MM.1S (cell line): ENCODE results near the gene MYLK.

Experiments used
- DNase-seq: peaks from one replicate; pipeline ENCODE4 v3.0.0-alpha.2; 2015
- H2AFZ ChIP-seq: fragments of 300-600 bp; sonication (generic); 2 replicates; pipeline ENCODE4 v1.6.0; 2016; ENCODE audit warnings: antibody characterized with exemption, low read length
- H3F3A ChIP-seq: fragments of 300-600 bp; sonication (generic); 2 replicates; pipeline ENCODE4 v1.6.1; 2016; ENCODE audit warnings: mild to moderate bottlenecking, antibody characterized with exemption, low read length, moderate library complexity, mixed read lengths; ENCODE audit not compliant: insufficient read depth
- H3K27ac ChIP-seq: fragments of 300-600 bp; sonication (generic); 2 replicates; pipeline ENCODE4 v1.5.1; 2016; ENCODE audit warnings: mild to moderate bottlenecking, low read length
- H3K27me3 ChIP-seq: fragments of 300-600 bp; sonication (generic); replicated peaks from 2 replicates; pipeline ENCODE4 v1.6.0; 2016; ENCODE audit warnings: low read length; ENCODE audit not compliant: insufficient read depth
- H3K36me3 ChIP-seq: fragments of 300-600 bp; sonication (generic); replicated peaks from 2 replicates; pipeline ENCODE4 v1.6.1; 2016; ENCODE audit warnings: mild to moderate bottlenecking, low read length, mixed read lengths; ENCODE audit not compliant: insufficient read depth
- H3K4me1 ChIP-seq: fragments of 300-600 bp; sonication (generic); 2 replicates; pipeline ENCODE4 v1.6.1; 2016; ENCODE audit warnings: low read length, mixed read lengths
- H3K4me2 ChIP-seq: fragments of 300-600 bp; sonication (generic); 2 replicates; pipeline ENCODE4 v1.6.0; 2016; ENCODE audit warnings: low read depth, low read length
- H3K4me3 ChIP-seq: fragments of 300-600 bp; sonication (generic); 2 replicates; pipeline ENCODE4 v1.5.1; 2016; ENCODE audit warnings: low read length, mixed read lengths
- H3K79me2 ChIP-seq: fragments of 300-600 bp; sonication (generic); 2 replicates; pipeline ENCODE4 v1.6.1; 2016; ENCODE audit warnings: mixed run types, low read length, mixed read lengths
- H3K9ac ChIP-seq: fragments of 300-600 bp; sonication (generic); 2 replicates; pipeline ENCODE4 v1.6.1; 2016; ENCODE audit warnings: low read length, mixed read lengths
- H3K9me2 ChIP-seq: fragments of 300-600 bp; sonication (generic); replicated peaks from 2 replicates; pipeline ENCODE4 v1.6.1; 2016; ENCODE audit warnings: mild to moderate bottlenecking, low read length, mixed read lengths; ENCODE audit not compliant: insufficient read depth
- H3K9me3 ChIP-seq: fragments of 300-600 bp; sonication (generic); replicated peaks from 2 replicates; pipeline ENCODE4 v1.6.1; 2016; ENCODE audit warnings: mild to moderate bottlenecking, low read length, mixed read lengths; ENCODE audit not compliant: insufficient read depth
- H4K20me1 ChIP-seq: fragments of 300-600 bp; sonication (generic); 2 replicates; pipeline ENCODE4 v1.6.1; 2016; ENCODE audit warnings: mild to moderate bottlenecking, low read length, moderate library complexity, mixed read lengths; ENCODE audit not compliant: insufficient read depth
- CTCF ChIP-seq: fragments of 300-600 bp; sonication (generic); IDR thresholded peaks from 2 replicates; pipeline ENCODE4 v1.5.1; 2016; ENCODE audit warnings: antibody characterized with exemption, low read length, mixed read lengths
- EZH2 ChIP-seq: fragments of 300-600 bp; sonication (generic); optimal IDR thresholded peaks from 2 replicates; pipeline ENCODE3; 2017; ENCODE audit warnings: low read depth, mild to moderate bottlenecking, antibody characterized with exemption, low read length, mixed read lengths
- EZH2phosphoT487 ChIP-seq: fragments of 300-600 bp; sonication (generic); IDR thresholded peaks from 2 replicates; pipeline ENCODE4 v1.6.1; 2018; ENCODE audit warnings: antibody characterized with exemption, low read length

Gene MYLK

GRCh38 chr3:123732447-123732846 lies 151.7 kb downstream of the MYLK start:
- H3K9me2 ChIP-seq = no peaks in the 10 kb centered on the region
- no peak overlapping the region for H2AFZ ChIP-seq
- no peak overlapping the region for H3K27ac ChIP-seq
- H3K27me3 ChIP-seq = no peaks in the 10 kb centered on the region
- H3K79me2 ChIP-seq = no peaks in the 10 kb centered on the region
- no peaks in the 10 kb centered on the region for H3K9me3 ChIP-seq
- H3K36me3 ChIP-seq = no peaks in the 10 kb centered on the region
- H4K20me1 ChIP-seq = no peaks in the 10 kb centered on the region
- no peak for DNase-seq
- TF ChIP-seq EZH2 (no peak), EZH2phosphoT487 (no peak), CTCF (no peak)
- no peak overlapping the region for H3K4me3 ChIP-seq
- H3K4me1 ChIP-seq = no peaks in the 10 kb centered on the region
- H3K4me2 ChIP-seq = no peak overlapping the region
- no peak overlapping the region for H3K9ac ChIP-seq
- H3F3A ChIP-seq = no peaks in the 10 kb centered on the region

- Histone ChIP-seq H3K36me3 (no peaks in the 10 kb centered on the region), H3K27ac (no peak overlapping the region), H4K20me1 (no peaks in the 10 kb centered on the region), H3K4me3 (no peak overlapping the region), H2AFZ (no peak overlapping the region), H3K79me2 (no peaks in the 10 kb centered on the region), H3K27me3 (no peaks in the 10 kb centered on the region), H3K4me1 (no peaks in the 10 kb centered on the region), H3K9me2 (no peaks in the 10 kb centered on the region), H3K9me3 (no peaks in the 10 kb centered on the region), H3K4me2 (no peak overlapping the region), H3K9ac (no peak overlapping the region), H3F3A (no peaks in the 10 kb centered on the region)
- TF ChIP-seq EZH2phosphoT487 (no peak), EZH2 (no peak), CTCF (no peak)
- DNase-seq = no peak
These were observed 153.3 kb downstream of the MYLK start for GRCh38 chr3:123730829-123731228.

GRCh38 chr3:123728991-123729390 lies 155.1 kb downstream of the MYLK start:
- Histone ChIP-seq H3K4me1 (no peaks in the 10 kb centered on the region), H2AFZ (no peak overlapping the region), H3K4me2 (no peak overlapping the region), H3K9me3 (no peaks in the 10 kb centered on the region), H3K36me3 (no peaks in the 10 kb centered on the region), H3K4me3 (no peak overlapping the region), H3K9ac (no peak overlapping the region), H3K9me2 (no peaks in the 10 kb centered on the region), H4K20me1 (no peaks in the 10 kb centered on the region), H3K27me3 (no peaks in the 10 kb centered on the region), H3K27ac (no peak overlapping the region), H3K79me2 (no peaks in the 10 kb centered on the region), H3F3A (no peaks in the 10 kb centered on the region)
- TF ChIP-seq EZH2phosphoT487 (no peak), EZH2 (no peak), CTCF (no peak)
- DNase-seq = no peak
